Astrocyte (in vitro differentiated cells and primary cell): ENCODE results near the gene PPFIA1.

Experiments
- EZH2 ChIP-seq: IDR thresholded peaks from 2 replicates; pipeline ENCODE4 v1.6.1; 2012; ENCODE audit warnings: mild to moderate bottlenecking, low read length, inconsistent platforms; ENCODE audit not compliant: insufficient read depth
- TF ChIP-seq, protein P1 (sequence below): IDR thresholded peaks from 2 replicates; pipeline ENCODE4 v1.5.1; 2011; ENCODE audit warnings: low read depth, mild to moderate bottlenecking, inconsistent platforms, low read length, moderate library complexity; ENCODE audit not compliant: insufficient read depth

GRCh38 chr11:70244698-70245097 is 25.8 kb upstream of the PPFIA1 start:
- TF ChIP-seq, protein P1, sequence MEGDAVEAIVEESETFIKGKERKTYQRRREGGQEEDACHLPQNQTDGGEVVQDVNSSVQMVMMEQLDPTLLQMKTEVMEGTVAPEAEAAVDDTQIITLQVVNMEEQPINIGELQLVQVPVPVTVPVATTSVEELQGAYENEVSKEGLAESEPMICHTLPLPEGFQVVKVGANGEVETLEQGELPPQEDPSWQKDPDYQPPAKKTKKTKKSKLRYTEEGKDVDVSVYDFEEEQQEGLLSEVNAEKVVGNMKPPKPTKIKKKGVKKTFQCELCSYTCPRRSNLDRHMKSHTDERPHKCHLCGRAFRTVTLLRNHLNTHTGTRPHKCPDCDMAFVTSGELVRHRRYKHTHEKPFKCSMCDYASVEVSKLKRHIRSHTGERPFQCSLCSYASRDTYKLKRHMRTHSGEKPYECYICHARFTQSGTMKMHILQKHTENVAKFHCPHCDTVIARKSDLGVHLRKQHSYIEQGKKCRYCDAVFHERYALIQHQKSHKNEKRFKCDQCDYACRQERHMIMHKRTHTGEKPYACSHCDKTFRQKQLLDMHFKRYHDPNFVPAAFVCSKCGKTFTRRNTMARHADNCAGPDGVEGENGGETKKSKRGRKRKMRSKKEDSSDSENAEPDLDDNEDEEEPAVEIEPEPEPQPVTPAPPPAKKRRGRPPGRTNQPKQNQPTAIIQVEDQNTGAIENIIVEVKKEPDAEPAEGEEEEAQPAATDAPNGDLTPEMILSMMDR, result no peak
- no peak for TF ChIP-seq EZH2
